ENCODE results near the gene TNFRSF25.

Gene TNFRSF25

GRCh38 chr1:6511056-6511455, 45.1 kb upstream of the TNFRSF25 start:
- TF ChIP-seq CTCF (IDR thresholded peaks at IDR 0.05; ENCODE audit: extremely low read depth, insufficient read depth, missing control alignments) = no peak
- DNase-seq (ENCODE audit: low spot score) = no peak
- in situ Hi-C loops (cut with MboI; ENCODE audit: low pct_unique_long_range_greater_than_20kb, low sequenced_read_pairs, unreplicated experiment) = no loop called here

GRCh38 chr1:6510493-6510892, 44.5 kb upstream of the TNFRSF25 start:
- DNase-seq (ENCODE audit: low spot score) = no peak
- no peak for TF ChIP-seq CTCF (IDR thresholded peaks at IDR 0.05; ENCODE audit: extremely low read depth, insufficient read depth, missing control alignments)
- in situ Hi-C loops (cut with MboI; ENCODE audit: low pct_unique_long_range_greater_than_20kb, low sequenced_read_pairs, unreplicated experiment) = no loop called here

GRCh38 chr1:6509919-6510291, 43.9 kb upstream of the TNFRSF25 start:
- no peak for TF ChIP-seq CTCF (IDR thresholded peaks at IDR 0.05; ENCODE audit: extremely low read depth, insufficient read depth, missing control alignments)
- in situ Hi-C loops (cut with MboI; ENCODE audit: low pct_unique_long_range_greater_than_20kb, low sequenced_read_pairs, unreplicated experiment) = no loop called here
- DNase-seq (ENCODE audit: low spot score) = no peak

GRCh38 chr1:6509220-6509918, 43.4 kb upstream of the TNFRSF25 start:
- no peak for DNase-seq (ENCODE audit: low spot score)
- no peak for TF ChIP-seq CTCF (IDR thresholded peaks at IDR 0.05; ENCODE audit: extremely low read depth, insufficient read depth, missing control alignments)
- in situ Hi-C loops (cut with MboI; ENCODE audit: low pct_unique_long_range_greater_than_20kb, low sequenced_read_pairs, unreplicated experiment) = no loop called here

GRCh38 chr1:6508816-6509189, 42.8 kb upstream of the TNFRSF25 start:
- TF ChIP-seq CTCF (IDR thresholded peaks at IDR 0.05; ENCODE audit: extremely low read depth, insufficient read depth, missing control alignments) = no peak
- in situ Hi-C loops (cut with MboI; ENCODE audit: low pct_unique_long_range_greater_than_20kb, low sequenced_read_pairs, unreplicated experiment) = no loop called here
- DNase-seq (ENCODE audit: low spot score) = no peak

- no peak for TF ChIP-seq CTCF (IDR thresholded peaks at IDR 0.05; ENCODE audit: extremely low read depth, insufficient read depth, missing control alignments)
- DNase-seq (ENCODE audit: low spot score) = no peak
- in situ Hi-C loops (cut with MboI; ENCODE audit: low pct_unique_long_range_greater_than_20kb, low sequenced_read_pairs, unreplicated experiment) = no loop called here
These were observed 42.3 kb upstream of the TNFRSF25 start for GRCh38 chr1:6508154-6508815.
